ENCODE measurements around the gene UBN1.
"Not testable (repeated sequence)": the region's sequence is repeated elsewhere in the genome, so short reads cannot be mapped to it uniquely, and the experiment has no call there.

The UBN1 gene

DNA sequence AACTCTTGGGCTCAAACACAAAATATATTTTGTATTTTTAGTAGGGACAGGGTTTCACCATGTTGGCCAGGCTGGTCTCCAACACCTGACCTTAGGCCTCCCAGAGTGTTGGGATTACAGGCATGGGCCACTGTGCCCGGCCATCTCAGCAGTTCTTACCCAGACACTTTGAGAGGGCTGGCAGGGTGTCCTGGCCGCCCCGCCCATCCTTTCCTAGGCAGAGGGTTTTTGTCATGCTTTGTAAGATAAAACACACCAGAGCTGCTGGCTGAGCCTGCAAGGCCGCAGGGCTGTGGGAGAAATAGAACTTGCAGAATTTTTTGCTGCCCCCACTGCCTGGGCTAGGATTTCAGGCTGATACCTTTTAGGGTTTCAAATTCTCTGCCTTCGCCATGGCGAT, 80.9 kb downstream of the UBN1 start:
- no peak for DNase-seq (ENCODE audit: low read depth, low spot score)

GRCh38 chr16:4929619-4930018, 82.3 kb downstream of the UBN1 start:
- not testable (repeated sequence) for DNase-seq (ENCODE audit: low read depth, low spot score)

DNA sequence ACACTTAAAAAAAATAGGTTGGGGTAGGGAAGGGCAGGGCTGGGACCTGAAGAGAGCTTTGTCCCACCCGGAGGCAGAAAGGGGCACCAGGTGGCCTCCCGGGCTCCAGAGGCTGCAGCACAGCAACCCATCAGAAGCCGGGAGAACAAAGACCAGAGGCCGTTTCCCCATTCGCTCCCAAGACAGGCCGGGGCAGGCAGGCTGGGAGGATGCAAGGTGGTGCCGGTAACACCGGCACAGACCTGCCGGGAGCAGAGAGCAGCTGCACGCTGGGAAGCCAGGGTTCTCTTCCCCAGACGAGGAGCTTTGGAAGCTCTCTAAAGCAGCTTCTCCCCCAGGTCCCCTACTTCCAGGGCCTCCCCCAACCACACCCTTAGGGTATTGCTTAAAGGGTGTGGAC, 84.1 kb downstream of the UBN1 start:
- no peak for DNase-seq (ENCODE audit: low read depth, low spot score)
